H1 (cell line): ENCODE data around the gene TENT5A. TPM values are rescaled to one million over a fixed set of nuclear protein-coding genes. Genes with fewer than 3 reads are reported as not detected.

Source experiments
- polyA plus RNA-seq, 7 experiments: library from polyadenylated mRNA; depleted of rRNA in 3 of 7; stranded (reverse) in 5 of 7; unstranded in 2 of 7; fragments of >200 nt in 5 of 7; fragments of 200-250 nt in 2 of 7; gene quantifications; 1 replicate in 5 of 7; 2 replicates in 1 of 7; 4 replicates in 1 of 7; pipeline versions ENCODE4 v1.2.1 to v1.2.3, GENCODE V29; 2011 to 2013; ENCODE audit warnings: missing spikeins in 2 of 7, mixed read lengths in 2 of 7
- small RNA-seq: library from polyadenylated mRNA; stranded (forward); fragments of <200 nt; extraction: miRNeasy Mini kit (QIAGEN cat#:217004); gene quantifications from one replicate; pipeline ENCODE3, GENCODE V24; 2013; ENCODE audit not compliant: insufficient read depth
- total RNA-seq: library from RNA; stranded (reverse); fragmentation: NEBNext Ultra II Directional; extraction: Animal tissue kit (Norgen Biotek cat#: 25700); gene quantifications from 2 replicates; pipeline ENCODE4 v1.2.1, GENCODE V29; 2021

TENT5A gene
- total and polyA plus RNA-seq, 2 of the 8 experiments (the other 6 are each of a cell fraction or from before 2014, with no cell fraction given): 0.91 to 2.9 TPM

Small RNA genes lying within 50 kb of the gene (small RNA-seq; reads per million reads assigned to genes)
- not detected for gene AL078599.1
- gene RF00156: not detected
